ENCODE measurements around the gene GLTP. TPM values are rescaled to one million over a fixed set of nuclear protein-coding genes. Genes with fewer than 3 reads are reported as not detected.
"Not testable (repeated sequence)": the region's sequence is repeated elsewhere in the genome, so short reads cannot be mapped to it uniquely, and the experiment has no call there.

The GLTP gene
- total RNA-seq, 1 donor from 2014 or later: 66.3 TPM

DNA sequence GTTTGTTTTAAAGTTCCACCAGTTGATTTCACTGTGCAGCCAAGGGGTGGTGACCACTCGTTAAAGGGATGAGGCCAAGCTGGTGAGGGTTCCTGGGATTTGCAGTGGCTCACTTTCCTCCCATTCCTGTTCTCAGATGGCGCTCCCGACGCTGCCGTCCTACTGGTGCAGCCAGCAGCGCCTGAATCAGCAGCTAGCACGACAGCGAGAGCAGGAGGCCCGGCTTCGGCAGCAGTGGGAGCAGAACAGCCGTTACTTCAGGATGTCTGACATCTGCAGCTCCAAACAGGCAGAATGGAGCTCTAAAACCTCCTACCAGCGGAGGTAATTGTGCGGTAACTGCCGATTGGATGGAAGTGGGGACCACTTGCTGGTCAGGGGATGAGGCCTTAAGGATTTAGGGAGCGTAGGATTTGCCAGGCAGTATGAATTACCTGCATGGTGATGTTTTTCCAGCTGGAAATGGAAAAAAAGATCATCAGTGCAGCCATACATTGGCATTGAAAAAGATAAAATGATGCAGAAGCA, 22.6 kb upstream of the GLTP start:
- DNase-seq (ENCODE audit: low read depth, low spot score): no peak

DNA sequence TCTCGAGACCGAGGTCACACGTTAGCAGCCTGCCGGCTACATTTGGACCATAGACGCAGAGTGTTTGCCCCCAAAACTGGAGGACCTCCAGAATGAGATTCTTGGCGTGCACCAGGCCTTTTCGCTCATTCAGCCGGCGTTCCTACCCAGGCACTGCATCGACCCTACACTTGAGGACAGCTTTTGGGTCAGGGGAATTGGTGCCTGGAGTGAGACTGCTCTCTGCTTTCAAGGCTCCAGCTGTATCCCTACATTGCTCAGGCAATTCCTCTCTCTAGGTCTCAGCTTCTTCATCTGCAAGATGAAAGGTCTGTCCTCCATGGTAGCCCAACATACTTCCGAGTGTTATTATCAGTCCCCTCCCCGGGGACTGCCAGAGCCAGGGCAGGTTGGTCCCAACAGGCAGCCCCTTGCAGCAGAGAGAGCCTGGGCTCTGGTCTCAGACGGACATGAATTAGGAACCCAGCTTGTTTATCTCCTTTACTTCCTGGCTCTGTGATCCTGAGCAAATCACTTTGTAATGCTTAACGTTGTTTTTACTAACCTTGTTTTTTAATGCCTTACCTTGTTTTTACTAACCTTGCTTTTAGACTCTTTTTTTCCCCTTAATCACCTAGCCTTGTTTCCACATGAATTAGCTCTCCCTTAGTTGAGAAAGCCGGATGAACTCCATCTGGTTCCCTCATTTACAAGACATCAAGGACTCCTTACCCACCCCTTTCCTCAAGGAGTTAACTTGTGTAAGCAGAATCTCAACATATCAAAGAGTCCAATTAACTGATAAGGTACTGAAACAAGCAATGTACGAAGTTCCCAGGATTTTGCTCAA, 20.6 kb upstream of the GLTP start:
- DNase-seq (ENCODE audit: low read depth, low spot score): no peak

DNA sequence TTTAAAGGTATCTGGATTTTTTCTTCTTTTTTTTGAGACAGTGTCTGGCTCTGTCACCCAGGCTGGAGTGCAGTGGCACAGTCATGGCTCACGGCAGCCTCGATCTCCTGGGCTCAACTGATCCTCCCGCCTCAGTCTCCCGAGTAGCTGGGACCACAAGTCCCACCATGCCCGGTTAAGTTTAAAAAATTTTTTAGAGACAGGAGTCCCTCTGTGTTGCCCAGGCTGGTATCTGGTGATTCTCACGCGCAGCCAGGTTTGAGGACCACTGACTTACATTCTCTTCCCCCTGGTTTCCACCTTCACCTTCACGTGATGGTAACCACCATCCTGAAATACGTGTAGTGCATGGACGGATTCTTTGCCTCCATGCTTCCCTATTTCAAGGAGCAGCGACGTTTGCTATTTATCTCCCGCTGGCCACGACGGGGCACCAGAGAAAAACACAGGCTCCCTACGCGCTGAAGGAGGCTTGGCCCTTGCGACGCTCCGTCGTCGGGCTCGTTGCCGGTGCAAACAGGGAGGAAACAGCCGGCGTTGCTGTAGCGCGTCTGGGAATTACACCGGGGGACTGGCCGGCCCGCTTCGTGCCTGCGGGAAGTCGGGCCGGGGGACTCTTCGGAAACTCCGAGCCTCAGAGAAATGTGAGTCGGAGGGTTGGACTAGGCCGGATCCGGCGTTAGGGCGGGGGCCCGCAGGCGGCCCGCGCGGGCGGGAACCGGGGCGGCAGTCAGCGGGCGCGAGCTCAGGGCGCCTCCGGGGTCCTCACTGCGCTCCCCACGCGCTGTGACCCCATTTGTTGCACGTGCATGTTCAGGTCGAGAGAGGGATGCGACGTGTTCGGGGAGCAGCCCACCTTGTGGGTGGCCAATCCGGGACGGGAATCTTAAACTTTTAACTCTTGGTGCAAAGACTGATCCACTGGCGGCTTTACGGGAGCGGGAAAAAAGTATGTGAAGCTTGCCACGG, 19.7 kb upstream of the GLTP start, which contains the start of gene TCHP:
TSS of gene TCHP (plus strand) at position 492 of the 969 bp plus-strand sequence. CDS start 2,753 bp downstream, outside the sequence.
- DNase-seq (ENCODE audit: low read depth, low spot score): peak; percentile 68

DNA sequence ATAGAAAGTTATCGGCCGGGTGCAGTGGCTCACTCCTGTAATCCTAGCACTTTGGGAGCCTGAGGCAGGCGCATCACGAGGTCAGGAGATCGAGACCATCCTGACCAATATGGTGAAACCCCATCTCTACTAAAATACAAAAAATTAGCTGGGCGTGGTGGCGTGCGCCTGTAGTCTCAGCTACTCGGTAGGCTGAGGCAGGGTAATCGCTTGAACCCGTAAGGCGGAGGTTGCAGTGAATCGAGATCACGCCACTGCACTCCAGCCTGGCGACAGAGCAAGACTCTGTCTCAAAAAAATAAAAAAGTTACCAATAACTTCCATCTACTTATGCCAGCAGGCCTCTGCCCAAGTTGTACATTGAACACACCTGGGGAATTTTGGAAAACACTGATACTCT, 19.0 kb upstream of the GLTP start:
- DNase-seq (ENCODE audit: low read depth, low spot score): not testable (repeated sequence)

DNA sequence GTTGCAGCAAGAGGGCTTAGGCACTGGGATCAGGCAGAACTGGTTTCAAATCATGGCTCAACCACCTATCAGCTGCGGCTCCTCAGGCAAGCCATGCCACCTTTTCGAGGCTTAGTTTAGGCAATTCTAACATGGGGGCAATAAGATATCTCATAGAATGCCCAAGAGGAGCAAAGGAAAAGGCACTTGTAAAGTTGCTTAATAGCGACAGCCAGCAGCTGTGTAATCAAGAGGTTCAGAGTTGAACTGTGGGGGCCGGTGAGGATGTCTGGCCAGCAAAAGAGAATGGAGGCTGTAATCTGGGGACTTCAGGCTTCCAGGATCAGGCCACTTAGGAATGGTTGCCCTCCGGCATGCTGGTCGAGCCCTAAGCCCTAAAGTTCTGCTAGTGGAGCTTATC, 16.7 kb upstream of the GLTP start:
- no peak for DNase-seq (ENCODE audit: low read depth, low spot score)

DNA sequence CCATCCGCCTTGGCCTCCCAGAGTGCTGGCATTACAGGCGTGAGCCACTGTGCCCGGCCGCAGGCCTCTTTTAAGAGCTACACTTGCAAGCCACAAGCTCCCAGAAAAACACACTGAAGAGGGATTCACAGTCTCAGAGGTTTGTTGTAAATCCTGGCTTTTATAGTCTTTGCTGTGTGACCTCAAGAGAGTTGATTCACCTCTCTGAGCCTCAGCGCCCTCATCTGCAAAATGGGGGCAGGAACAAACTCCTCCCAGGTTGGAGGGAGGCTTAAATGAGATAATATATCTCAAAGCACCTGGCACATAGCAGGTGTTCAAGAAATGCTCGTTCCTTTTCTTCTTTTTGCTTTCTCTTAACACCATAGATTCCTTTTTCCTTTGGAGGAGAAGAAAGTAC, 15.8 kb upstream of the GLTP start:
- DNase-seq (ENCODE audit: low read depth, low spot score): no peak

DNA sequence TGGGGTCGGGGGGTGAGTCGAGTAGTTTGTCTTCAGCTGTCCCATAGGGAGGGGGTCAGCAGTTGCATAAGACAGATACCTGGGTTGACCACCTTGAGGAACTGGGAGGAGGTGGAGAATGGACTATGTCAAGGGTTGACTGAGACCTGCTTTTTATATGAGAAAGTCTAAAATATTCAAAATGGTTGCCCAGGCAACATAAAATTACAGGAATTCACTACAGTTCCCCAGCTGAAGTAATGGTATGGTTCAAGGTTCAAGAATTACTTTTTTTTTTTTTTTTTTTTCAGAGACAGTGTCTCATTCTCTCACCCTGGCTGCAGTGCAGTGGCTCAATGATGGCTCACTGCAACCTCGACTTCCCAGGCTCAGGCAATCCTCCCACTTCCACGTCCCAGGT, 14.6 kb upstream of the GLTP start:
- no peak for DNase-seq (ENCODE audit: low read depth, low spot score)

DNA sequence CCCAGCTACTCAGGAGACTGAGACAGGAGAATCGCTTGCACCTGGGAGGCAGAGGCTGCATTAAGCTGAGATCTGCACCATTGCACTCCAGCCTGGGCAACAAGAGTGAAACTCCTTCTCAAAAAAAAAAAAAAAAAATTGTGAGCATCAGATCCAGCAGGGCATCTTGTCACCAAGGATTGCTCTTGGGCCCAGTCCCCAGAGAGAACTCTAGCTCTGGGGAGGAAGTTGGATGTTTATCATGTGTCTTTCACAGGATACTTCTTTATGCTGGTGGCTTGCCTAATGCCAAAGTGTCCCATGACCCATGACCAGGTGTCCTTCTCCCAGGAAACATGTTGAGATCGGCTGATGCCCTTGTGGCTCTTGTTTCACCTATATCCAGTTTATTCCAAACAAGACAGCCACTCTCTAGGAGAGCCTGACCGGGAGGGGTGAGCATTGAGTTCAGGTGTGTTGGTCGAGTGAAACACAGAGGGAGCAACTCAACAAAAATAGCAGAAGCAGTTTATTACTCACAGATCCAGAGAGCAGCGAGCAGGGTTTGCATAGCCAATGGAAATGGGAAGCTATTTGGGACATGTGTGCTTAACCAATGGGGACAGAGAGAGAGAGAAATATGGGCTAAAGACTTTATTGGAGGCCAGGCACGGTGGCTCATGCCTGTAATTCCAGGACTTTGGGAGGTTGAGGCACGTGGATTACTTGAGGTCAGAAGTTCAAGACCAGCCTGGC, 13.1 kb upstream of the GLTP start:
- no peak for DNase-seq (ENCODE audit: low read depth, low spot score)

DNA sequence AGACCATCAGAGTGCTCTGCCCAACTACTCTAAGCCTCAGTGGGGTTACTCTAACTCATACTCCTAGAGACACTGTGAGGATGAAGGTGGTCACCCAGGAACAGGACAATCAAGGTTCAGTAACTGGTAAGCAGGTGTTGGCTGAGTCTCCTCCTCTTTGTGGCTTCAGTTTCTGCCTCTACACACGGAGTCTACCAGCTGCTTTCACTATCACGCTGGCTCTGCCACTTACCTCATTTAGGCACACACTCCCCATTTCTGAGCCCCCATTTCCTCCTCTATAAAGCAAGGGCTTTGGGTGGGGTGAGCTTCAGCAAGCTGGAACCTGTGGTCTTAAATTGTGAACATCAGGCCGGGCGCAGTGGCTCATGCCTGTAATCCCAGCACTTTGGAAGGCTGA, 12.4 kb upstream of the GLTP start:
- no peak for DNase-seq (ENCODE audit: low read depth, low spot score)

DNA sequence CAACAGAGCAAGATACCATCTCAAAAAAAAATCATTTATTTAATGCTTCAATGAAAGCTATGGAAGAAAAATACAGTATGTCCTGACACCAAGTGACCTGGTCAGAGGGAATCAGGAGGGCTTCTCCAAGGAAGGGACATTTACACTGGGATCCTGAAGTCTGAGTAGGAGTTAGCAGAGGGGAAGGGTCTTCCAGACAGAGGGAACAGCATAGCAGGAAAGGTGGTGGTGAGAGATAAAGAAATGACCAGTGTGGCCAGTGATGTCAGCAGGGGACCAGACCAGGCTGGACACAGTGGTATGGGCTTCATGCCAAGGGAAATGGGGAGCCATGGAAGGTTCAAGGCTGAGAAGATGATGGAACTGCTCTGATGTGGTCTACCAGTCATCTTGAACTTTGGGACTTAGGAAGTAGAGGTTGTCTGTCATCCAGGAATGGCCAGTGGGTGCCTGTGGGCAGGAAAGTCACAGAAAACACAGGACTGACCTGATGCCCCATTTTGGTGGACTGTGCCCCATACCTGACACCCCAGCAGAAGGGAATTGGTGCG, 11.9 kb upstream of the GLTP start:
- no peak for DNase-seq (ENCODE audit: low read depth, low spot score)

DNA sequence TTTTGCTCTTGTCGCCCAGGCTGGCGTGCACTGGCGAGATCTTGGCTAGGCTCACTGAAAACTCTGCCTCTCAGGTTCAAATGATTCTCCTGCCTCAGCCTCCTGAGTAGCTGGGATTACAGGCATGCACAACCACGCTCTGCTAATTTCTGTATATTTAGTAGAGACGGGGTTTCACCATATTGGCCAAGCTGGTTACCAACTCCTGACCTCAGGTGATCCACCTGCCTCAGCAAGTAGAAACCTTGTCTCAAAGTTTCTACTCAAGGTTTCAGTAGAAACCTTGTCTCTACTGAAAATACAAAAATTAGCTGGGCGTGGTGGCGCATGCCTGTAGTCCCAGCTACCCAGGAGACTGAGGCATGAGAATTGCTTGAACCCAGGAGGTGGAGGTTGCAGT, 11.4 kb upstream of the GLTP start:
- DNase-seq (ENCODE audit: low read depth, low spot score): not testable (repeated sequence)

DNA sequence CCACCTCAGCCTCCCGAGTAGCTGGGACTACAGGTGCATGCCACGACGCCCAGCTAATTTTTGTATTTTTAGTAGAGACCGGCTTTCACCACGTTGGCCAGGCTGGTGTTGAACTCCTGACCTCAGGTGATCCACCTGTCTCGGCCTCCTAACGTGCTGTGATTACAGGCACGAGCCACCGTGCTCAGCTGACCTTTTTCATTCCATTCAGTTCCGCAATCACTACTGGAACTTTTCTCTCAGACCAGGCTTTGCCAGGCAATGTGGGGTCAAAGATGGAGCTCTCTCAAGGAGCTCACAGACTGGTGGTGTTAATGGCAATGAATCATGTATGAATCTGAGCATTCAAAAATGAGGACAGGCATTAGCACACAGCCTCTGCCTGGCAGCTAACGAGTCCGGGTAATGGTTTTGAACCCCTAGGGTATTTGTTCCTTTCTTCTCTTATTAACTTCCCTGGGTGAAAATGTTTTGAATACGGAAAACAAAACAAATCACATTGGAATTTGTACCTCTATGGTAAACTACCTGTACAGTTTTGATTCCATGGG, 10.4 kb upstream of the GLTP start:
- DNase-seq (ENCODE audit: low read depth, low spot score): no peak

DNA sequence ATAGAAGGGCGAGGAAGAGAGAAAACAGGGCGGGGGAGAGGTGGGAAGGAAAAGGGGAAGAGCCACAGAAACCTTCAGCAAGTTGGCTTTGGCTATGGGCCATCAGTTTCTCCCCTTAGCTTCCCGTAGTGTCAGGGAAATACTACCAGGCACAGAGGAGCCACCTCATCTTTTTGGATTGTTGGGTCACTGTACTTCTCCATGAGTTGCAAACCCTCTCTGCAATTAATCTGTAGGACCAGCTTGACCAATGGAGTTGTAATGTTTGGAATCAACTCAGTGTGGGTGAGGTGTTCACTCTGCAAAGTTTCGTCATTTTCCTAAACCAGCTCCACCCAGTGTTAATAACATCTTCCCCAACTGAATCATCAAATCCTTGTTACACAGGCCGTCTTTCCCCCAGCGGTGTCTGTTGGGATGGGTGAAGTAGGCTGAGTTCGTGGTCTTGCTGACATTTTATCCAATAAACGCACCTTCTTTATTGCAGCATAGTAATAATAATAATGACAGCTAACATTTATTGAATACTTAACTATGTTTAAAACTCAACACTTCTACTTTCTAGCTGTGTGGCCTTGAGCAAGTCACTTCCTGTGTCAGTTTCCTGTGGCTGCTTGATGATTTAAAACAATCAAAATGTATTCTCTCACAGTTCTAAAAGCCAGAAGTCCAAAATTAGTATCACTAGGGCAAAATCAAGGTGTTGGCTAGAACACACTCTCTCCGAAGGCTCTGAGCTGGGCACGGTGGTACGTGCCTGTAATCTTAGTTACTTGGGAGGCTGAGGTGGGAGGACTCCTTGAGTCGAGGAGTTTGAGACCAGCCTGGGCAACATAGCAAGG, 8.1 kb upstream of the GLTP start:
- peak; percentile 22 for DNase-seq (ENCODE audit: low read depth, low spot score)

DNA sequence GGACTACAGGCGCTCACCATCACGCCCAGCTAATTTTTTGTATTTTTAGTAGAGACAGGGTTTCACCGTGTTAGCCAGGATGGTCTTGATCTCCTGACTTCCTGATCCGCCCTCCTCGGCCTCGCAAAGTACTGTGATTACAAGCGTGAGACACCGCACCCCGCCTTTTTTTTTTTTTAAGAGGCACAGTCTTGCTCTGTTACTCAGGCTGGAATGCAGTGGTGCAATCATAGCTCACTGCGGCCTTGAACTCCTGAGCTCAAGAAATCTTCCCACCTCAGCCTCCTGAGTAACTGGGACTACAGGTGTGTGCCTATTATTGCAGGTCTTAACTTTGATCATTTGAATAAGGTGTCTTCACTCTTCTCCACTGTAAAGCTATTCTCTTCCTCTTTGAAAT, 5.3 kb upstream of the GLTP start:
- no peak for DNase-seq (ENCODE audit: low read depth, low spot score)

DNA sequence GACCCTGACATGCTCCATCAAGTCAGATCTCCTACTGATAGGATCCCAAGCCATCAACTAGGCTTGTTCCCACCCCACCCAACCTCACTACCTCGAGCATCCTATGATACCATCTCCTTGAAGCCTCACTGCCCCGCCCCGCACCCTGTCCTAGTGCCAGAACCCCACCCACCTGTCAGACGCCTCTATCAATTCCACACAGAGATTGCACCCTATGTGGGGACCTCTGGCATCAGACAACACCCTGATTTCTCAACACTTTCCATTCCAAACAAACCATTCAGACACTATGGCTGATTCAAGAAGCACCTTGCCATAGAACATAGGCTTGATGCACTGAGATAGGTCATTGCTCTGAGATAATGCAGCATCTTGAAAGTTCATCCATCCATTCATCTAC, 3.1 kb upstream of the GLTP start:
- no peak for DNase-seq (ENCODE audit: low read depth, low spot score)

DNA sequence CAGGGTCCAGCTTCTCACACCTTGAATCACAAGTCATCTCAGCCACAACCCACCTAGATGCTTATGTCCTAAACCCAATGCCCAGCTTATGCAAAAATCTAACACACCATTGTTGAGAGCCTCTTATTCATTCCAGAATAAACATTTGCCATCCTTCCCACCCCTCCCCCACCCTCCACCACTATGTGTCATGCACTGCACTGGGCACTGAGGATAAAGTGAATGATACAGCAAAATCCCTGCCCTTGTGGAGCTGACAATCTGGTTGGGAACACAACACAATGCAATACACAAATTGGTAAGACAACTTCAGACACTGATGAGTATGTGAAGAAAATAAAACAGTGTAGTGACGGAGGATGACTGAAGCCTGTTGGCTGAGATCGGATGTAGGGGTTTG, 1.4 kb upstream of the GLTP start:
- no peak for DNase-seq (ENCODE audit: low read depth, low spot score)

DNA sequence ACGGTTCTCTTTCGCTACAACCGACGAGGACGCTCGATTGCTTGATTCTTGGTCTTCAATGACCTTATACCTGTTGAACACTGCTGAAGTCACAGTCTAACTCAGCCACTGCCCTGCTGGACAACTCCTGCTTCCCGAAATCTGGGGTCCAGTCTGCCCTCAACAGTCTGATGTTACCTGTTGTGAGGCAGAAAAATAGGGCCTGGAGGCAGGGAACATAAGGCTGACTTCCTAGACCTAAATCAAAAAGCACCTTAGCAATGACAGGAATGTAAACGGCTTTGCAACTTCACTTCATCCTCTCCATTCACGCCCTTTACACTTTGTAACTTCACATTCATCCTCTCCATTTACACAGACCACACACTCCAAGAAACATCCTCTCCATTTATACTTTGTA, 597 bp upstream of the GLTP start:
- no peak for DNase-seq (ENCODE audit: low read depth, low spot score)

DNA sequence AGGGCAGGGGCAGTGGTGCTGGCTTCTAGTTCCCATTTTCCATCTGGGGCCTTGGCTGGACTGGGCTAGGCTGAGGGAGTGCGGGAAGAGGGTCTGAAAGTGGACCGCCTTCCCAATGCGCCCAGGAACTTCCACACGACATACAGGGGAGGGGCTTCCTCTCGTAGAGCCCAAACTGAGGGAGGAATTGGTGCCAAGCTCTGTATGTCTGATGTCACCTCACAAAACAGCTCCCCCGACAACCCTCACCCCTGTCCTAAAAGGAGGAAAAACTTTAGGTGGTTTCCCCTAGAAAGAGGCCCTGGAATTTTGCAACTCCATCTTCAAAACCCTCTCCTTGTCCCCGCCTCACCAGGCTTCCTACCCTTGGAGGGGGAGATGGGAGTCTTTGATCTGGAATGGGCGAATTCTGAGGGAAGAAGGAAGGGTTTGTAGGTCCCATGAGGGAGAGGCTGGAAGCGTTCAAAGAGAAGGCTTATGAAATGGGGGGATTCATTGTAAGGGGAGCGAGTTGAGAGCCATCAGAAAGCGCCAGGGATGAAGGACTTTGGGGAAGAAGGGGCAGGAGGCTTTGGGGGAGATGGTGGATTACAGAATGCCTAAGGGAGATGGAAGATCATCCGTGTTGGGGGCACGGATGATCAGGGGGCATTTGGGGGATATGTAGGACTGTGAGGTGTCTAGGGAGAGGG, 844 bp downstream of the GLTP start:
- no peak for DNase-seq (ENCODE audit: low read depth, low spot score)

DNA sequence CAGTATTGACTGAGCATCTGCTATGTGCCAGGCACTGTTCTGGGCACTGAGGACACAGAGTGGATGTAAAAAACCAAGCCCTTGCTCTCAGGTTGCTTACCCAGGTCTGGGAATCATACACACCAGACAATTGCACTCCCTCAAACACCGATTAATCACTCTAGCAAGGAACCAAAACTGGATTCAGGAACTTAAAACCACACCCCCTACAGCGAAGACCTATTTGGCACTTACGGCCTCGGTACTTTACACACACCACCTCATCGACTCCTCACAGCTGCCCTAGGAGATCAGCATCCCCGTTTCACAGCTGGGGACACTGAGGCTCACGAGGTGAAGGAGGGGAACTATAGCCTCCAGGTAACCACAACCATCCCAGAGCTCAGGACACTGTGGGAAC, 1.6 kb downstream of the GLTP start:
- no peak for DNase-seq (ENCODE audit: low read depth, low spot score)

All from pulmonary artery endothelial cell (primary cell).